ENCODE results near the gene SLFN5.

GRCh38 chr17:35265071-35265470 is 22.2 kb downstream of the SLFN5 start:
- TF ChIP-seq CTCF (IDR thresholded peaks at IDR 0.05; ENCODE audit: poor library complexity, severe bottlenecking) (no peak), EP300 (conservative IDR thresholded peaks at IDR 0.05; ENCODE audit: poor library complexity, severe bottlenecking) (no peak), POLR2AphosphoS5 (IDR thresholded peaks at IDR 0.05) (no peak), SMC3 (conservative IDR thresholded peaks at IDR 0.05; ENCODE audit: poor library complexity) (no peak), REST (IDR thresholded peaks at IDR 0.05; ENCODE audit: borderline replicate concordance) (no peak), TAF1 (IDR thresholded peaks at IDR 0.05; ENCODE audit: low read depth) (no peak), EZH2 (IDR thresholded peaks at IDR 0.05; ENCODE audit: borderline replicate concordance, insufficient read depth, low read length, poor library complexity, severe bottlenecking) (no peak), MXI1 (conservative IDR thresholded peaks at IDR 0.05; ENCODE audit: poor library complexity, severe bottlenecking) (no peak), RAD21 (conservative IDR thresholded peaks at IDR 0.05) (no peak)

Measured in neural cell (in vitro differentiated cells).